Measurements from ENCODE around the gene PCDHB4.
"Not testable (repeated sequence)": the region's sequence is repeated elsewhere in the genome, so short reads cannot be mapped to it uniquely, and the experiment has no call there.

Gene PCDHB4

GRCh38 chr5:141150224-141150992, 28.8 kb downstream of the PCDHB4 start:
- DNase-seq = no peak

GRCh38 chr5:141150993-141151325, 29.3 kb downstream of the PCDHB4 start:
- DNase-seq = no peak

GRCh38 chr5:141151632-141152031, 30.0 kb downstream of the PCDHB4 start:
- DNase-seq = not testable (repeated sequence)

- DNase-seq = not testable (repeated sequence)
Observed at GRCh38 chr5:141152096-141152495, 30.5 kb downstream of the PCDHB4 start.

- no peak for DNase-seq
Observed at GRCh38 chr5:141155540-141156374, 34.1 kb downstream of the PCDHB4 start.

GRCh38 chr5:141157356-141157755, 35.7 kb downstream of the PCDHB4 start:
- not testable (repeated sequence) for DNase-seq

GRCh38 chr5:141157901-141158300, 36.3 kb downstream of the PCDHB4 start:
- DNase-seq = not testable (repeated sequence)

GRCh38 chr5:141172381-141173204, 51.0 kb downstream of the PCDHB4 start, which contains the start of gene PCDHB7:
Gene PCDHB7, plus strand, starts transcription at chr5:141172644. Its CDS starts 192 bp downstream, at chr5:141172836.
- DNase-seq = peak in 2 of 6 experiments; percentile 3 to 7

- DNase-seq = not testable (repeated sequence)
Observed at GRCh38 chr5:141174291-141175104, 52.9 kb downstream of the PCDHB4 start.

All from stimulated activated naive CD4-positive, alpha-beta T cell (primary cell).